K562 (cell line): Measurements from ENCODE around the gene NAA40. TPM values are rescaled to one million over a fixed set of nuclear protein-coding genes. Genes with fewer than 3 reads are reported as not detected.

ENCODE experiments used
- CBFA2T3 ChIP-seq: fragments of 450-650 bp; IDR thresholded peaks from 2 replicates; pipeline ENCODE4 v1.6.1; 2017
- EGR1 ChIP-seq: fragments of 450-650 bp; conservative IDR thresholded peaks from 2 replicates; pipeline ENCODE4 v1.6.1; 2017; ENCODE audit warnings: mild to moderate bottlenecking
- ETV6 ChIP-seq, 3 experiments: fragments of 150-350 bp in 1 of 3; sonication (generic) in 1 of 3; formaldehyde crosslinking in 1 of 3; IDR thresholded peaks; 2 replicates each; pipeline versions ENCODE4 v1.6.1 to v1.8.0; 2014 to 2022; ENCODE audit warnings: borderline replicate concordance in 2 of 3, low read depth in 2 of 3, antibody characterized with exemption in 1 of 3, low read length in 1 of 3, mild to moderate bottlenecking in 1 of 3, missing genetic modification reagents in 1 of 3
- FOXO4 ChIP-seq: fragments of 450-650 bp; formaldehyde crosslinking; IDR thresholded peaks from 2 replicates; pipeline ENCODE4 v1.4.0; 2020; ENCODE audit warnings: mild to moderate bottlenecking, moderate library complexity
- KAT2B ChIP-seq: IDR thresholded peaks from one replicate; pipeline ENCODE4 v1.6.1; 2012; ENCODE audit warnings: low read depth, mild to moderate bottlenecking, control low read depth, inconsistent platforms, low read length, moderate library complexity
- KDM5B ChIP-seq: fragments of 200-600 bp; sonication (generic); IDR thresholded peaks from 2 replicates; pipeline ENCODE4 v1.6.1; 2012; ENCODE audit warnings: low read depth, mild to moderate bottlenecking, moderate library complexity, low read length, control low read depth, inconsistent platforms; ENCODE audit not compliant: insufficient replicate concordance
- KLF16 ChIP-seq: IDR thresholded peaks from 2 replicates; pipeline ENCODE4 v1.6.1; 2016; ENCODE audit warnings: antibody characterized with exemption
- MLLT1 ChIP-seq, 2 experiments: fragments of 450-650 bp; IDR thresholded peaks; 2 replicates each; pipeline ENCODE4 v1.6.1; 2016
- NFIX ChIP-seq: fragments of 250-450 bp; sonication (Bioruptor Pico); IDR thresholded peaks from 2 replicates; pipeline ENCODE4 v1.4.0; 2020; ENCODE audit warnings: low read depth, mild to moderate bottlenecking, moderate library complexity
- NR2F6 ChIP-seq: fragments of 450-650 bp; formaldehyde crosslinking; IDR thresholded peaks from 2 replicates; pipeline ENCODE4 v1.4.0; 2020; ENCODE audit warnings: mild to moderate bottlenecking
- THAP12 ChIP-seq: fragments of 250-450 bp; sonication (Bioruptor Pico); IDR thresholded peaks from 2 replicates; pipeline ENCODE4 v1.9.0; 2021; ENCODE audit warnings: mild to moderate bottlenecking, inconsistent platforms
- ZKSCAN3 ChIP-seq: fragments of 250-450 bp; sonication (Bioruptor Pico); IDR thresholded peaks from 2 replicates; pipeline ENCODE4 v1.4.0; 2020
- ZNF407 ChIP-seq: fragments of 450-650 bp; IDR thresholded peaks from 2 replicates; pipeline ENCODE4 v1.6.1; 2016; ENCODE audit warnings: low read depth
- ZNF511 ChIP-seq: sonication (generic); formaldehyde crosslinking; IDR thresholded peaks from 2 replicates; pipeline ENCODE4 v1.8.0; 2022; ENCODE audit warnings: mild to moderate bottlenecking, missing genetic modification reagents
- polyA plus RNA-seq, 8 experiments: library from polyadenylated mRNA; depleted of rRNA in 4 of 8; stranded (reverse) in 5 of 8; unstranded in 3 of 8; fragments of >200 nt; fragmentation: Nextera tagmentation in 2 of 8; fragmentation: Illumina TruSeq in 1 of 8; extraction: Ambion mirVana in 2 of 8; extraction: Trizol in 1 of 8; gene quantifications; 2 replicates each; pipeline versions ENCODE4 v1.2.1 to v1.2.3, GENCODE V29; 2011 to 2014; ENCODE audit warnings: inconsistent platforms in 1 of 8, missing spikeins in 1 of 8
- total RNA-seq, 7 experiments: library from RNA; depleted of rRNA in 6 of 7; stranded (reverse); fragments of >200 nt in 6 of 7; fragmentation: Illumina TruSeq in 2 of 7; extraction: Trizol in 2 of 7; gene quantifications; 2 replicates each; pipeline versions ENCODE4 v1.2.1 to v1.2.3, GENCODE V29; 2011 to 2021; ENCODE audit warnings: low replicate concordance in 1 of 7

NAA40 gene
- total and polyA plus RNA-seq, 9 of the 15 experiments (the other 6 are each of a cell fraction or from before 2014, with no cell fraction given) = 6.2 to 39.0 (median 23.1) TPM

- no peak for TF ChIP-seq ZKSCAN3
- TF ChIP-seq MLLT1 (IDR thresholded peaks at IDR 0.05) = no peak
- no peak for TF ChIP-seq ETV6 (IDR thresholded peaks at IDR 0.05; ENCODE audit: borderline replicate concordance in 1 of 2, low read depth in 2 of 2, low read length in 1 of 2)
- no peak for TF ChIP-seq ETV6 (CRISPR knock-in tag; IDR thresholded peaks at IDR 0.05; ENCODE audit: borderline replicate concordance)
- TF ChIP-seq NR2F6 = no peak
- peak; percentile 86 for TF ChIP-seq CBFA2T3
- TF ChIP-seq KDM5B = no peak
- TF ChIP-seq NFIX (CRISPR knock-in tag) = no peak
- TF ChIP-seq KAT2B = no peak
- peak; percentile 53; the same call in 1 of the 2 replicates for TF ChIP-seq KLF16
- TF ChIP-seq THAP12 = no peak
- TF ChIP-seq ZNF407 = no peak
- no peak for TF ChIP-seq FOXO4 (CRISPR knock-in tag)
- peak; percentile 65 for TF ChIP-seq EGR1
- no peak for TF ChIP-seq ZNF511 (CRISPR knock-in tag)
These were observed 3.1 kb downstream of the NAA40 start (continued) for GRCh38 chr11:63941901-63942300.
